Dermis microvascular lymphatic vessel endothelial cell (primary cell): ENCODE measurements around the gene PRKN. TPM values are rescaled to one million over a fixed set of nuclear protein-coding genes. Genes with fewer than 3 reads are reported as not detected.

ENCODE experiments used
- DNase-seq, 2 donors: peaks; one replicate each; pipeline versions ENCODE4 v3.0.0 to v3.0.0-alpha.2; 2010; ENCODE audit warnings: low read depth in 2 of 2
- total RNA-seq: library from RNA; depleted of rRNA; stranded (reverse); fragments of >200 nt; gene quantifications from 2 replicates; pipeline ENCODE4 v1.2.1, GENCODE V29; 2014

Gene PRKN
- total RNA-seq, 1 donor from 2014 or later: 0.39 TPM

DNA sequence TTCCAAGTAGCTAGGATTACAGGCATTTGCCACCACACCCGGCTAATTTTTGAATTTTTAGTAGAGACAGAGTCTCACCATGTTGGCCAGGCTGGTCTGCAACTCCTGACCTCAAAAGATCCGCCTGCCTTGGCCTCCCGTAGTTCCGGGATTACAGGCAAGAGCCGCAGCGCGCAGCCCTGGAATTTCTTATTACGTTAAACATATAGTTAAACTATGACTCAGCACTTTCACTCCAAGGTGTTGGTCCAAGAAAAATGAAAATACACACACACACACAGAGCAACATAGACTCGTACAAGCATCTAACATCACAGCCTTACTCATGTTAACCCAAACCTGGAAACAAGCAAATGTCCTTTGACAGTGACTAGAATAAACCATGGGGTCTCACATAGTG is 663.9 kb downstream of the PRKN start:
- DNase-seq: no peak

- no peak for DNase-seq
Observed at GRCh38 chr6:162058281-162058875, 669.2 kb downstream of the PRKN start.

DNA sequence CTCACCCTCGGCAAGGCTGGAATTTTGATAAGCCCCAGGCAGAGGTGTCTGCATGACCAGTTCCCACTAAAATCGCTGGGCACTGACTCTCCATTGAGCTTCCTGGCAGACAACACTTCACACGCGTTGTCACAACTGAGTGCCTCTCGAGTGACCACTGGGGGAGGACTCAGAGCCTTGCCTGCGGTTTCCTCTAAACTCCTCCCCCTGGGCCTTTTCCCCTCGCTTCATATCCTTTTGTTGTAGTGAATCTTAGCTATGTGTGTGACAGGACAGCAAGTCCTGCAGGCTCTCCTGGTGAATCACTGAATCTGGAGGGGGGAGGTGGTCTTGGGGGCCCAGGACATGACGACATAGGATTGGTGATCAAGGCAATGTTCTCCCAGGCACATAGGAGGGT is 670.8 kb downstream of the PRKN start:
- no peak for DNase-seq

DNA sequence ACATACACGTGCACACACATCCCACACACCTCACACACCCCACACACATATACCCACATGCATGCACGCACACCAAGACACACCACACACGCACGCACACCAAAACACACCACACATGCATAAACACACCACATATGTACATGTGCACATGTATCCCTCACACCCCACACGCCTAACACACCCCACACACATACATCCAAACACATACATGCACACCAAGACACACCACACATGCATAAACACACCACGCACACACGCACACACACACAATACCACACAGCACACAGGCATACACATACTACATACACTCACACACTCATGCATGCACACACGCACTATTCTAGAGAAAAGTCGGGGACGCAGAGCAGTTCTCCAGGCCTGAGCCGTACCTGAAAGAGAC is 671.5 kb downstream of the PRKN start:
- DNase-seq: no peak

- DNase-seq: no peak
Observed at GRCh38 chr6:162055365-162055764, 672.2 kb downstream of the PRKN start.

DNA sequence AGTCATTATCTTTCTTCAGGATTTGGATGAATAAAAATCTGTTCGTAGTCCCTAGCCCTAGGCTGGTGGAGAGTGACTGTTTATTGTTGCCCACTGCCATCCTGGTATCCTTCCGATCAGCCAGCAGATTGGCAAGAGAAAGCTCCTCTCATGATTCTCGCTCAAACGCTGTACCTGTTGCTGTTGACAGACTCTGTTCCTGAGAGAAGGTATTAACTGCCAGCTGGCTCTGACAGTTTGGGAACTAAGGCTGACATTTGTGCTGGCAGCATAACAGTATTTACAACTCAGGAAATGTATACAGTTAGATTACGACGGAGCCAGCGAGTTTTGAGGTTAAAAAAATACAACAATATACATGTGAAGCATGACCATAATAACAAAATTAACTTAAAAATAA is 674.5 kb downstream of the PRKN start:
- no peak for DNase-seq

DNA sequence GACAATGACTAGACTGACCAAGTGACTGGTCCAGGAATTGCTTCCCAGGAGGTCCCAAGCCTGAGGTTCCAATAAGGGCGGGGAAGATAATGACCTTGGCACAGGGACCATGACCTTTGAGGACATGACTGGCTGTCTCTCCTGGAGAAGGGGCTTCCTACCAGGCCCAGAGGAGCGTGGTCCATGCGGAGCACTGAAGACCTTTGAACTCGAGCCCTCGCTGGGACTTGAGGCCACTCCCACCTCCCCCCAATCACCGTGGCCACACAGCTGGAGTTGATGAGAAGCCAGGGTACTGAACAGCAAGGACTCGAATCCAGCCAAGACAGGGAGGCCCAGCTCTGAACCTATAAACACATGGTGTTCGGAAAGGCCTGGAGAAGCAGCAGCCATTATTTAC is 677.0 kb downstream of the PRKN start:
- no peak for DNase-seq

DNA sequence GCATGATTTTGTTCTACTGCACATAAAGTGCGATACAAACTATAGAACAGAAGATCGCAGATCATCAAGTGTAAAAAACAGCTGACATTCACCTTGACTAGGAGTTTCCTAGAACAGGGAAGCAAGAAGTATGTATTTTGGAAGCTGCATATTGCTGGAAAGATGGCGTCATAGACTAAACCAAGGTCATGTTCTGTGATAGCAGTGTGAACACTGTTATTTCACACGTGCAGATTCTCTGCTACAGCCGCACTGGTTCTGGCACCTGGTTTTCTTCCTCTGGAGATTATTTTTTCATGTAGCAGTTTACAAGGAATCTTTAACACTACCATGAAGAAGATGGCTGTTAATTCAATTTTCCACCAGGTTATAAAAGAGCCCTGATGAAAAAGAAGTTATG is 681.2 kb downstream of the PRKN start:
- DNase-seq: no peak

- no peak for DNase-seq
Observed at GRCh38 chr6:162032620-162033019, 694.9 kb downstream of the PRKN start.

DNA sequence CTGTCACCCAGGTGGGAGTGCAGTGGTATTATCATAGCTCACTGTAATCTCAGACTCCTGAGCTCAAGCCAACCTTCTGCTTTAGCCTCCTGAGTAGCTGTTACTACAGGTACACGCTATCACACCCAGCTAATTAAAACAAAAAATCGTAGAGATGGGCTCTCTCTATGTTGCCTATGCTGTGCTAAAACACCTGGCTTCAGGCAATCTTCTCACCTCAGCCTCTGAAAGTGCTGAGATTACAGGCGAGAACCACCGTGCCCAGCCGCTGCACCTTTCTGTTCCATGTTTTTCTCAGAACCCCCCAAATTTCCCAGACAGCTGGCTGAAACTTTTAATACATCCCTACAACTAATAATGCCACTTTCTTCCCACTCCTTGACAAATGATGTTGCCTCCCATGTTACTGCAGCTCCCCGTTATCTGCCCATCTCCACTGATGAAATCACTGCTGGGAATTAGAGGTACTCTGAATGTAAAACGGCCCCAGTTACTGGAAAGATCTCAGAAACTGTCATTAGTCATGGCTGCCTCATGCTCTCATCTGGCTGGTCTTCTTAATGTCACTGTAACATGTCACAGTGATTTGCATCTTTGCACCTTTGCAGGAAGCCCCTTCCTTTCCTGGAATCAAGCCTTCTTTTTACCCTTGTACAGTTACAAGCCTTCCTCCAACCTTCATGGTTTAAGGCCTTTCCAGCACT is 697.5 kb downstream of the PRKN start:
- DNase-seq: no peak

GRCh38 chr6:162026843-162027242 is 700.7 kb downstream of the PRKN start:
- DNase-seq: no peak

- DNase-seq: no peak
Observed at GRCh38 chr6:162026031-162026430, 701.5 kb downstream of the PRKN start.

DNA sequence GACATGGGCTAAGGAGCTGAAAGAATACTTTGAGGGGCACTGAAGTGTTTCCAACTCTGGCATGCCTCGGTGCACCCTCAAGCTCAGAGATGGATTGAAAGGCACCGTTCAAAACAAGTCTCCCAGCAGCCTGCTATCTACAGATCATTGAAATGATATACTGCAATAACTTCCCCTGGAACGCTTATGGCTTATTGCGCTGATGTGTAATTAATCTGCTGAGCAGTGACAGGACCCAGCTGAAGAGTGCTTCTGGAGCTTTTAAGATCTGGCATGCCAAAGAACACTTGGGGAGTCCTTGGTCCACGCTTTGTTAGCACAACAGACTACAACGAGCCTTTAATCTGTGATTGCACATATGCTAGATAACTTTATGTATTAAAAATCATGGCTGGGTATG is 708.2 kb downstream of the PRKN start:
- DNase-seq: no peak

- no peak for DNase-seq
Observed at GRCh38 chr6:162017536-162017935, 710.0 kb downstream of the PRKN start.

GRCh38 chr6:162014069-162014811 is 713.3 kb downstream of the PRKN start:
- DNase-seq: no peak

DNA sequence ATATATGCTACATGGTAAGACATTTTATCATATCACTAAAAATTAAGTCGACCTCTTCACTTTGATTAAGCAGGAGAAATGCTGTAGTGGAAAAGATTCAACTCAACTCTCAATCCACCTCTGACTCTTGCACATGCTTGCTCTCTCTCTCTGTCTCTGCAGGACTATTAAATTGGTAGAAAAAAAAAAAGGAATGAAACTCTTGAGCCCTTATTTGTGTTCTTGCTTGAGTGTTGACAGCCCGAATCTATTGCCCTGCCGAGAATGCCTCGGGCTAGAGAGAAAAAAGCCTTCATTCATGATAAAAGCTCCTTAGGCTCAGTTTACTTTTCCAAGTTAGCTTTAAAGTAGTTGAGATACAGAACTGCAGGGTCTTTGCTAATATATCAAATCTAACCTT is 722.2 kb downstream of the PRKN start:
- no peak for DNase-seq

DNA sequence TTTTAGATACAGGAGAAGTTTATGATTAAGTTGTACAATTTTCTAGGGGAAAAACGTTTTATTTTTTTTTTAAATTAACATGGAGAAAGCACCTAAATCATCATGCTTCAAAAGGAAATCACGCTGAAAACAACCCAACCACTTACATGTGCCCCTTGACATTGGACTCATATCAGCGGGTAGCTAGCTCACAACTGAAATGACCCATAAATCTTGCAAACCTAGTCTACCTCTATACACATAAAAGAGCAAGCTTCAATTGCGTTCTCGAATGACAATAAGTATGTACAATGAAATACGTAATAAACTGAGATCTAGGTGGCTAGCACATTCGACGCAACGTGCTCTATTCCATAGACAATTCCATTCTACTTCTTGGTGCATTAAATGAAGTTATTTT is 730.8 kb downstream of the PRKN start:
- DNase-seq: no peak

GRCh38 chr6:161985876-161986423 is 741.6 kb downstream of the PRKN start:
- DNase-seq: no peak

DNA sequence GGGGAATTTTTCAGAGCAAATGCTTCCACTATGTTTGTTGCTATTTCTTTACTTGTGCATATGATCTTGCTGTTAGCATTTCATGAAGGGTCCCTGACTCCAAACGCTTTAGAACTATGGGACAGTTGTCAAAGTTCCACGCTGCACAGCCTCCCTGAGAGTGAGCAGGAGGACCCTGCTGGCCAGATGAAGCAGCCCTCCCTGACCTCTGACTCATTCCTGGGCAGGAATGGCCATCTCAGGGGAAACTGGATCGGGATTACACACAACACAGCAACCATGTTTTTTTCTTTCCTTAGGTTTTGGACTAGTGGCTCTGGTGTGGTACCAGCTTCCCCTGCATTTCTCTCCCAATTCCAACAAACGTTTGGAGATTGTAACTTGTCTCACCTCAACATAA is 742.9 kb downstream of the PRKN start:
- DNase-seq: no peak

DNA sequence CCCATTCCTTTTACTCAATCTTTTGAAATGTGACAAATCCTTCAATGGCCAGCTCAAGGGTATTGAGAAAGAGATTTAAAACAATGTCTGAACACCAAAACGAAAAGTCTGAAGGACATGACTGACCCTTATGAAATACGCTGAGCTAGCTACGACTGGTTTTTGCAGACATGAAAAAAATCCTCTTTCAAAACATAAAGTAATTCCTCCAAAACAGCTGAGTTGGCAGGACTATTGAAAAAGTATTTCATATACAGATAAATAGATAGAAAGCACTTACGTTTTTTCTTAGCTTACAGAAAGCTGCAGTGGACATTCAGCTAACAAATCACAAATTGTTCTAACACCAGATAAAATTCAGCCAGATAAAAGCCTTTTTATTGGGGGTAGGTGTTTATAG is 751.0 kb downstream of the PRKN start:
- DNase-seq: no peak

- no peak for DNase-seq
Observed at GRCh38 chr6:161973064-161973463, 754.5 kb downstream of the PRKN start.

GRCh38 chr6:161971043-161971442 is 756.5 kb downstream of the PRKN start:
- no peak for DNase-seq
